Measurements from ENCODE around the gene ZBTB26. TPM values are rescaled to one million over a fixed set of nuclear protein-coding genes. Genes with fewer than 3 reads are reported as not detected.
A peak's percentile ranks its signal among the peaks of the same experiment; 100 is the strongest.

ZBTB26 gene
- total RNA-seq (2012; rRNA removed), result 1.8 and 2.4 TPM in 2 replicates

DNA sequence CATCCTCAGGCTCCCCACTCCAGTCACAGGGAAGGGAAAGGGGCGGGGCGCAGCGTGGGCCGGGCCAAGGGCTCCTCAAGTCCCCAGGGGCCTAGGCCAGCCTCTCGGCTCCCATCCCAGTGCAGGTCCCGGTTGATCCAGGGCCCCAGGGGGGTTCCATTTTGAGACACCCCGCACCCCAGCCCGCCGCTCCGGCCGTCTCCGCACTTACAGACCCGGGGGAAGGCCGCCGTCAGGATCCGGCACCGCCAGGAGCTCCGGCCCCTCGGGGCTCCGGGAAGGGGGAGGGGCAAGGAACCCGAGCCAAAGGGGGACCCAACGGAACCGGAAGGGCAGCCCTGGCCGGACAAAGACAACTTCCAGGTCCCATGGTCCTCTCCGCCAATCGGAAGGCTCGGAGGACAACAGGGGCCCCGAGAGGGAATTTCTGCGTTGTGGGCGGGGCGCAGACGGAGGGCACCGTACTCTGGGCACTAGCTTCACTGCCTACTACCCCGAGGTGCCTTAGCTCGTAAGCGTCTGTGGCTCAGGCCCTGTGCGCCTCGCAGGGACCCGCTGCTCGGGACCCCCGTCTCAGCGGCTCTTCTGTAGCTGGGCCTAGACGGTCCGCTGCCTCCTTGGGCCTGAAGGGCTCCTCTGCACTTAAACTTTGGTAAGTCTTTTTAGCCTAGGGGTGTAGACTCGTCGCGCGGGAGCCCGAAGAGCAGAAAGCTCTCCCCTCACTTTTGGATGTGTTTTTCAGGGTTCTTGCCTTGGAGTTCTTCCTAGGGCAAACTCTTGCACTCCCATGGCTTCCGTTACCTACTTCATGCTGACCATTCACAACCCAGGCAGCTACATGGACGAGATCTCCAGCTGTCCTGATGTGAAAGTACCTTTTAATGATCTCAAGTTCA lies at the start of gene ZBTB26:
ZBTB26 (minus strand) TSS at position 287 of the 896 bp plus-strand sequence. CDS start 11,578 bp downstream, outside the sequence.
- Histone ChIP-seq H3K4me1 (ENCODE audit: control insufficient read depth, insufficient read depth, low read length) (peaks cover 9% of the 10 kb centered on the region), H3K9ac (ENCODE audit: low read depth, low read length) (peak within 1 kb of the TSS; percentile 93), H3K9me3 (replicated peaks; ENCODE audit: low read length) (no peaks in the 10 kb centered on the region), H3K27me3 (ENCODE audit: control insufficient read depth, insufficient read depth, low read length) (no peaks in the 10 kb centered on the region), H3K4me3 (ENCODE audit: low read length) (peak within 1 kb of the TSS; percentile 81), H3K4me2 (ENCODE audit: low read length) (peak within 1 kb of the TSS; percentile 83), H3K36me3 (ENCODE audit: insufficient read depth, low read length) (peaks cover 3% of the 10 kb centered on the region)

DNA sequence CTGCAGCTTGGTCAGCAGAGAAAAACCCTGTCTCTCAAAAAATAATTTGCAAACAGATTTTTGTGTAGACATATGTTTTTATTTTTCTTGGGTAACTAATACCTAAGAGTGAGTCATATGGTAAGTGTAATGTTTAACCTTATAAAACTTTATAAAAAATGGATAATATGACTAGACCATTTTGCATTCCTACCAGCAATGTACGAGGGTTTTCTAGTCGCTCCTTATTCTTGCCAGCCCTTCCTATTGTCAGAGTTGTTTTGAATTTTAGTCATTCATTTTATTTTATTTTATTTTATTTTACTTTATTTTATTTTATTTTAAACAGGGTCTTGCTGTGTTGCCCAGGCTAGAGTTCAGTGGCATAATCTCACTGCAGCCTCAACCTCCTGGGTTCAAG lies 47.3 kb upstream of the ZBTB26 start:
- Histone ChIP-seq H3K36me3 (ENCODE audit: insufficient read depth, low read length) (no peaks in the 10 kb centered on the region), H3K4me2 (ENCODE audit: low read length) (no peak overlapping the region), H3K9ac (ENCODE audit: low read depth, low read length) (no peak overlapping the region), H3K27me3 (ENCODE audit: control insufficient read depth, insufficient read depth, low read length) (no peaks in the 10 kb centered on the region), H3K9me3 (replicated peaks; ENCODE audit: low read length) (no peaks in the 10 kb centered on the region), H3K4me3 (ENCODE audit: low read length) (no peak overlapping the region), H3K4me1 (ENCODE audit: control insufficient read depth, insufficient read depth, low read length) (peaks cover 20% of the 10 kb centered on the region)

DNA sequence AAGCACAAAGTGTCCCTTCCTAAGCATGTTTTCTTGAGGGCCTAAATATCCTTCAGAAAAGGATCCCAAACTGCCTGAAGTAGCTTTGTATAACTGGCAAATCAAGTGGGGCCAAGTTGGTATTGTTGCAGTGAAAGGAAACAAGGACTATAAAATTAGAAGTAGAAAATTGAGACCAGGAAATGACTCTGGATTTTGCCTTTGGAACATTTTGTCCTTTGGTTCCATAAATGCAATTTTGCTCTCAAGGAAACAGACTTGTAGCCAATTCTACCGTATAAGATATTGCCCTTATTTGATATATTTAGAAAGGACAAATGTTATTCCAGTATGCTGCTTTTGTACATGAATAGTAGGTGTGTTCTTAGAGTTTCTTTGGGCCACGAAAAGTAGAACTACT lies 43.9 kb upstream of the ZBTB26 start:
- no peak overlapping the region for H3K4me3 ChIP-seq (ENCODE audit: low read length)
- H3K4me1 ChIP-seq (ENCODE audit: control insufficient read depth, insufficient read depth, low read length), result peaks cover 20% of the 10 kb centered on the region
- peak overlapping the region; percentile 33 for H3K4me2 ChIP-seq (ENCODE audit: low read length)
- no peaks in the 10 kb centered on the region for H3K9me3 ChIP-seq (replicated peaks; ENCODE audit: low read length)
- no peak overlapping the region for H3K9ac ChIP-seq (ENCODE audit: low read depth, low read length)
- no peaks in the 10 kb centered on the region for H3K27me3 ChIP-seq (ENCODE audit: control insufficient read depth, insufficient read depth, low read length)
- peaks cover 6% of the 10 kb centered on the region for H3K36me3 ChIP-seq (ENCODE audit: insufficient read depth, low read length)

- peaks cover 2% of the 10 kb centered on the region for H3K4me1 ChIP-seq (ENCODE audit: control insufficient read depth, insufficient read depth, low read length)
- H3K4me2 ChIP-seq (ENCODE audit: low read length), result no peak overlapping the region
- no peak overlapping the region for H3K4me3 ChIP-seq (ENCODE audit: low read length)
- H3K9me3 ChIP-seq (replicated peaks; ENCODE audit: low read length), result no peaks in the 10 kb centered on the region
- no peak overlapping the region for H3K9ac ChIP-seq (ENCODE audit: low read depth, low read length)
- H3K36me3 ChIP-seq (ENCODE audit: insufficient read depth, low read length), result peaks cover 34% of the 10 kb centered on the region
- no peaks in the 10 kb centered on the region for H3K27me3 ChIP-seq (ENCODE audit: control insufficient read depth, insufficient read depth, low read length)
Observed at GRCh38 chr9:122961139-122961538, 29.8 kb upstream of the ZBTB26 start.

DNA sequence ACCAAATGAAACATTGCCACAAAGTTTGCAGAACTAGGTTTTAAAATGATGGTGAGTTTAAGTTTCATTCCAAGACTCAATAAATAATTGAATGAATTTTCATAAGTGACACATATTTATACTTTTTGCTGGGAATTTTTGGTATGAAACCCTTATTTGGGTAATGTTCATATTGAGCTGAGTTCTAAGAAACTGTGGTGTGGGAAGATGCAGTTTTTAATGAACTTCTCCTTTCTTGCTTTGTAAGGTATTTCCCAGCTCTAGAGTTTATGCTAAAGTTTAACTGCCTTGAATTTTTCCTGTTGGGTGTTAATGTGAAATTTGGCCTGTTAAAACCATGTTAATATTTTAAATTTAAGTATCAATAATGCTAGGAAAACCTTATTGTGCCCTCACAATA lies 24.6 kb upstream of the ZBTB26 start:
- H3K4me3 ChIP-seq (ENCODE audit: low read length), result no peak overlapping the region
- no peaks in the 10 kb centered on the region for H3K27me3 ChIP-seq (ENCODE audit: control insufficient read depth, insufficient read depth, low read length)
- H3K9me3 ChIP-seq (replicated peaks; ENCODE audit: low read length), result no peaks in the 10 kb centered on the region
- no peak overlapping the region for H3K9ac ChIP-seq (ENCODE audit: low read depth, low read length)
- no peak overlapping the region for H3K4me2 ChIP-seq (ENCODE audit: low read length)
- peaks cover 19% of the 10 kb centered on the region for H3K4me1 ChIP-seq (ENCODE audit: control insufficient read depth, insufficient read depth, low read length)
- peaks cover 14% of the 10 kb centered on the region for H3K36me3 ChIP-seq (ENCODE audit: insufficient read depth, low read length)

DNA sequence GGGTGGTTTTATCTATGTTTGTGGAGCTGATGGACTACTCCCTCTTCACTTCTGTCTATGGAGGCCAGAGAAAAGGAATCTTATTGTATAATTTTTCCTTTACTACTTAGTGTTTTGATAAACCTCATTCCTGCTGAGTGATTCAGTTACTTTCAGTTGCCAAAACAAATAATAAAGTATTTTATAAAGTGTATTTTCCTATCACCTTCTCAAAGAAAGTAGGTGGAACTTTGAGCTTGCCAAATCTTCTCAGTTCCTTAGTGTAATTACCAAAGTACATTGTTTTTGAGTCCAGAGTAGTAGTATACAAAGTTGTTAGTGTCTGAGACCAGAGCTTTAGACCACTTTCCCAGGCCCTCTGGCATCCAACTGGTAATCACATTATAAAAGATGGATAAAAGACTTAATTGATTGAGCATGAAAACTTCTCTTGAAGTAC lies 23.0 kb upstream of the ZBTB26 start:
- no peak overlapping the region for H3K4me3 ChIP-seq (ENCODE audit: low read length)
- H3K4me2 ChIP-seq (ENCODE audit: low read length), result peak overlapping the region; percentile 41
- H3K9me3 ChIP-seq (replicated peaks; ENCODE audit: low read length), result no peaks in the 10 kb centered on the region
- H3K9ac ChIP-seq (ENCODE audit: low read depth, low read length), result no peak overlapping the region
- H3K27me3 ChIP-seq (ENCODE audit: control insufficient read depth, insufficient read depth, low read length), result no peaks in the 10 kb centered on the region
- H3K36me3 ChIP-seq (ENCODE audit: insufficient read depth, low read length), result no peaks in the 10 kb centered on the region
- peaks cover 19% of the 10 kb centered on the region for H3K4me1 ChIP-seq (ENCODE audit: control insufficient read depth, insufficient read depth, low read length)

GRCh38 chr9:122951056-122951455 lies 19.7 kb upstream of the ZBTB26 start:
- Histone ChIP-seq H3K4me2 (ENCODE audit: low read length) (no peak overlapping the region), H3K9me3 (replicated peaks; ENCODE audit: low read length) (no peaks in the 10 kb centered on the region), H3K27me3 (ENCODE audit: control insufficient read depth, insufficient read depth, low read length) (no peaks in the 10 kb centered on the region), H3K36me3 (ENCODE audit: insufficient read depth, low read length) (peaks cover 4% of the 10 kb centered on the region), H3K4me3 (ENCODE audit: low read length) (no peak overlapping the region), H3K4me1 (ENCODE audit: control insufficient read depth, insufficient read depth, low read length) (peaks cover 16% of the 10 kb centered on the region), H3K9ac (ENCODE audit: low read depth, low read length) (no peak overlapping the region)

- Histone ChIP-seq H3K4me2 (ENCODE audit: low read length) (no peak overlapping the region), H3K9me3 (replicated peaks; ENCODE audit: low read length) (no peaks in the 10 kb centered on the region), H3K4me1 (ENCODE audit: control insufficient read depth, insufficient read depth, low read length) (peaks cover 16% of the 10 kb centered on the region), H3K9ac (ENCODE audit: low read depth, low read length) (no peak overlapping the region), H3K36me3 (ENCODE audit: insufficient read depth, low read length) (peaks cover 4% of the 10 kb centered on the region), H3K27me3 (ENCODE audit: control insufficient read depth, insufficient read depth, low read length) (no peaks in the 10 kb centered on the region), H3K4me3 (ENCODE audit: low read length) (no peak overlapping the region)
Observed at GRCh38 chr9:122950263-122950662, 19.0 kb upstream of the ZBTB26 start.

GRCh38 chr9:122949696-122950095 lies 18.4 kb upstream of the ZBTB26 start:
- Histone ChIP-seq H3K9me3 (replicated peaks; ENCODE audit: low read length) (no peaks in the 10 kb centered on the region), H3K9ac (ENCODE audit: low read depth, low read length) (no peak overlapping the region), H3K4me2 (ENCODE audit: low read length) (no peak overlapping the region), H3K27me3 (ENCODE audit: control insufficient read depth, insufficient read depth, low read length) (no peaks in the 10 kb centered on the region), H3K4me3 (ENCODE audit: low read length) (no peak overlapping the region), H3K4me1 (ENCODE audit: control insufficient read depth, insufficient read depth, low read length) (peaks cover 12% of the 10 kb centered on the region), H3K36me3 (ENCODE audit: insufficient read depth, low read length) (peaks cover 4% of the 10 kb centered on the region)

DNA sequence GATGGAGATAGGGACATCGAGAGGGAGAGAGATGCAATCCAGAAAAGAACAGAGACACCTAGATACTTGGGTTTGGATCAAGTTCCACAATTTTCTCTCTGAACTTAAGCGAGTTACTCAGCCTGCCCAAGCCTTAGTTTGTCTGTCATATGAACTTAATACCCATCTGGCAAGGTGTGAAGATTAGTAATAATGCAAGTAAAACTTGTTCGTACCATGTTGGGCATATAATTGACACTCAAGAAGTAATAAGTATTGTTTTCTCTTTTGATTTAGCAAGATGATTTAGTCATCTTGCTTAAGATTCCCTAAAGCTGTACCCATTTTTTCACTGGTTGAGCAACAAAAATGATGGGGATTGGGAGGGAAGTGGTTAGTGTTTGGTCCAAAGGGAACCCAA lies 17.0 kb upstream of the ZBTB26 start:
- peaks cover 4% of the 10 kb centered on the region for H3K36me3 ChIP-seq (ENCODE audit: insufficient read depth, low read length)
- no peak overlapping the region for H3K4me3 ChIP-seq (ENCODE audit: low read length)
- H3K4me2 ChIP-seq (ENCODE audit: low read length), result no peak overlapping the region
- H3K9ac ChIP-seq (ENCODE audit: low read depth, low read length), result no peak overlapping the region
- H3K9me3 ChIP-seq (replicated peaks; ENCODE audit: low read length), result no peaks in the 10 kb centered on the region
- H3K27me3 ChIP-seq (ENCODE audit: control insufficient read depth, insufficient read depth, low read length), result no peaks in the 10 kb centered on the region
- H3K4me1 ChIP-seq (ENCODE audit: control insufficient read depth, insufficient read depth, low read length), result no peaks in the 10 kb centered on the region

DNA sequence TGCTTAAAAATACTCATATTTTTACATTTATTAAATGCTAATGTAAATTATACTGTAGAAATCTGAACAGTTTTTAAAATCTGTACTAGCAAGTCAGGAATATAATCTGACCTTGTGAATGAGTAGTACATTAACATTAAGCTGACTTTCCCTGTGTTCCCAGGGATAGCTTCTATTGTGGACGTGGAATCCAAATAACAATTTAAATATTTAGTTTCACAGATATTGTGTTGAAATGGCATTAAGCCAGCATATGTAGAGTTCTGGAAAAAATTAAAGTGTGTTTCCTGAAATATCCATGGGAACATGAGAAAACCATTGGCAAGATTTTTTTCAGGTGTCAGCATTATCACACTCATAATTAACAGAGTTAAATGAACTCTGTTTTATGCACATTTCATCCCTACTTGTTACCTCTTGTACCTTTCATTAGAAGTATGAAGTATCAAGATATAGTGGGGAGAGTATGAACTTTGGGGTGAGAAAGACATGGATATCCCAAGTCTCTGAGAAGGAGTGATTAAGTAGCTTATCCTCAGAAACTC lies 15.2 kb upstream of the ZBTB26 start:
- no peaks in the 10 kb centered on the region for H3K4me1 ChIP-seq (ENCODE audit: control insufficient read depth, insufficient read depth, low read length)
- H3K36me3 ChIP-seq (ENCODE audit: insufficient read depth, low read length), result peaks cover 4% of the 10 kb centered on the region
- no peak overlapping the region for H3K9ac ChIP-seq (ENCODE audit: low read depth, low read length)
- no peak overlapping the region for H3K4me2 ChIP-seq (ENCODE audit: low read length)
- H3K27me3 ChIP-seq (ENCODE audit: control insufficient read depth, insufficient read depth, low read length), result no peaks in the 10 kb centered on the region
- H3K9me3 ChIP-seq (replicated peaks; ENCODE audit: low read length), result no peaks in the 10 kb centered on the region
- no peak overlapping the region for H3K4me3 ChIP-seq (ENCODE audit: low read length)
